Tibial nerve (tissue), 4 donors: ENCODE results near the gene DRICH1. TPM values are rescaled to one million over a fixed set of nuclear protein-coding genes. Genes with fewer than 3 reads are reported as not detected.

ENCODE experiments used
- DNase-seq, 2 donors: peaks; one replicate each; pipeline ENCODE4 v3.0.0-alpha.2; 2019; ENCODE audit warnings: low spot score in 2 of 2
- H3K27ac ChIP-seq, 4 donors: fragments of 200-600 bp; sonication (generic) in 3 of 4; one replicate each; pipeline ENCODE4 v1.5.1; 2017 to 2019; ENCODE audit warnings: mild to moderate bottlenecking in 1 of 4
- H3K27me3 ChIP-seq, 2 donors: fragments of 200-600 bp; sonication (generic) in 1 of 2; one replicate each; pipeline versions ENCODE4 v1.5.1 to v1.6.0; 2017 to 2019
- H3K36me3 ChIP-seq, 3 donors: fragments of 200-600 bp; sonication (generic); one replicate each; pipeline ENCODE4 v1.5.1; 2018 to 2019
- H3K4me1 ChIP-seq, 4 donors: fragments of 200-600 bp; sonication (generic) in 3 of 4; one replicate each; pipeline ENCODE4 v1.5.1; 2017 to 2019
- H3K4me3 ChIP-seq, 4 donors: fragments of 200-600 bp; sonication (generic) in 3 of 4; one replicate each; pipeline ENCODE4 v1.5.1; 2017 to 2019; ENCODE audit warnings: mild to moderate bottlenecking in 1 of 4, moderate library complexity in 1 of 4
- H3K9me3 ChIP-seq, 4 donors: fragments of 200-600 bp; sonication (generic) in 3 of 4; one replicate each; pipeline ENCODE4 v1.5.1; 2017 to 2019
- EP300 ChIP-seq, 2 donors: sonication (generic); formaldehyde crosslinking; IDR thresholded peaks; one replicate each; pipeline ENCODE4 v1.6.1; 2017; ENCODE audit warnings: antibody characterized with exemption in 2 of 2, mild to moderate bottlenecking in 1 of 2
- POLR2A ChIP-seq, 2 donors: fragments of 450-650 bp; IDR thresholded peaks; one replicate each; pipeline ENCODE4 v1.6.1; 2017; ENCODE audit warnings: antibody characterized with exemption in 2 of 2, mild to moderate bottlenecking in 2 of 2, moderate library complexity in 2 of 2
- WGBS, 2 donors: methylation state at CpG; one replicate each; pipeline ENCODE4 v1.1.5; 2018; 5-methylcytosine and 5-hydroxymethylcytosine counted together
- total RNA-seq, 4 donors: library from RNA; depleted of rRNA; stranded (reverse); fragments of >200 nt; gene quantifications; one replicate each; pipeline ENCODE4 v1.1.0, GENCODE V29; 2016
- TF ChIP-seq, protein P1 (sequence below), 5 experiments: fragments of 200-600 bp in 3 of 5; fragments of 450-650 bp in 2 of 5; sonication (generic) in 3 of 5; IDR thresholded peaks; one replicate each; pipeline ENCODE4 v1.5.1; 2016 to 2019; ENCODE audit warnings: antibody characterized with exemption in 5 of 5, mild to moderate bottlenecking in 3 of 5, moderate library complexity in 2 of 5

Gene DRICH1
- total RNA-seq, 4 donors from 2014 or later: 1.7 TPM; not detected in 3

DNA sequence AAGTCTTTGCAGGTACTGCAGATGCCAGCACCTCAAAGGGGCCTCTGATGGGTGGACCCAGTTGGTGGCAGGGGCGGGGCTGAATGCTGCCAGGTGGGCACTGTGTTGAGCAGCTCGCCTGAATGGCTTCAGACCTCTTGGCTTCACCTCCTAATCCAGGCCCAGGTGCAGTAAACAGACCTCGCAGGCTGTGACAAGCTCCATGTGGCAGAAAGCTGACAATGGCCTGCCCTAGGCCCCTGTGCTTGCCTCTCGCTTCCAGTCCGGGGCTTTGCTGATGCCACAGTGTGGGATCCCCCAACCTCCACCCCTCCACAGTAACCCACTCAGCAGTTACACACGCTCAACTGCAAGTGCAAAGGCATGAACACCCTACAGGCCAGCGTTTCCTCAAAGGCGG lies 61.4 kb downstream of the DRICH1 start:
- TF ChIP-seq EP300 (IDR thresholded peaks at IDR 0.05) (no peak), POLR2A (IDR thresholded peaks at IDR 0.05) (no peak)
- TF ChIP-seq, protein P1, sequence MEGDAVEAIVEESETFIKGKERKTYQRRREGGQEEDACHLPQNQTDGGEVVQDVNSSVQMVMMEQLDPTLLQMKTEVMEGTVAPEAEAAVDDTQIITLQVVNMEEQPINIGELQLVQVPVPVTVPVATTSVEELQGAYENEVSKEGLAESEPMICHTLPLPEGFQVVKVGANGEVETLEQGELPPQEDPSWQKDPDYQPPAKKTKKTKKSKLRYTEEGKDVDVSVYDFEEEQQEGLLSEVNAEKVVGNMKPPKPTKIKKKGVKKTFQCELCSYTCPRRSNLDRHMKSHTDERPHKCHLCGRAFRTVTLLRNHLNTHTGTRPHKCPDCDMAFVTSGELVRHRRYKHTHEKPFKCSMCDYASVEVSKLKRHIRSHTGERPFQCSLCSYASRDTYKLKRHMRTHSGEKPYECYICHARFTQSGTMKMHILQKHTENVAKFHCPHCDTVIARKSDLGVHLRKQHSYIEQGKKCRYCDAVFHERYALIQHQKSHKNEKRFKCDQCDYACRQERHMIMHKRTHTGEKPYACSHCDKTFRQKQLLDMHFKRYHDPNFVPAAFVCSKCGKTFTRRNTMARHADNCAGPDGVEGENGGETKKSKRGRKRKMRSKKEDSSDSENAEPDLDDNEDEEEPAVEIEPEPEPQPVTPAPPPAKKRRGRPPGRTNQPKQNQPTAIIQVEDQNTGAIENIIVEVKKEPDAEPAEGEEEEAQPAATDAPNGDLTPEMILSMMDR (IDR thresholded peaks at IDR 0.05): no peak
- WGBS, 2 donors: 86 to 90% methylated on average over 8 of the region's 8 CpGs
- Histone ChIP-seq H3K27ac (no peak overlapping the region), H3K27me3 (peaks cover 0 to 13% of the 10 kb centered on the region in 2 donors), H3K4me3 (no peak overlapping the region), H3K4me1 (peaks cover 0 to 13% (median 8%) of the 10 kb centered on the region in 4 donors), H3K36me3 (no peaks in the 10 kb centered on the region), H3K9me3 (no peaks in the 10 kb centered on the region)
- no peak for DNase-seq

DNA sequence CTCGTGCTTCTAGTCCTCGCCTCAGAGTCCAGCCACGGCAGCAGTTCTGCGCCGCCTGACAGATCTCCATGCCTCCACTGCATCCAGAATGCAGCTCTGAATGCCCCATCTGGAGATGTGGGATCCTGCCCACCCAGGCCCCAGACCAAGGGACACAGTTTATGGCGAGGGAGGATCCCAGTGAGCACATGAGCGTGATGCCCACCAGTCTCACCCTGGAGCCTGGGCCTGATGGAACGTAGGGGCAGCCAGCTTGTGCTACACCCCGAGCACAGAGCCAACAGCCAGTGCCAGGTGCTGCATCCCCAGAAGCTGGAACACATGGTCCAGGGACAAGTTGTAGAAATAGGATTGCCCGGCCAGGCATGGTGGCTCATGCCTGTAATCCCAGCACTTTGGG lies 62.4 kb downstream of the DRICH1 start:
- whole genome bisulfite sequencing, 2 donors: 97 to 98% methylated on average over 9 to 10 of the region's 10 CpGs
- TF ChIP-seq, protein P1 (IDR thresholded peaks at IDR 0.05): no peak
- no peak for TF ChIP-seq EP300 (IDR thresholded peaks at IDR 0.05)
- no peak for TF ChIP-seq POLR2A (IDR thresholded peaks at IDR 0.05)
- Histone ChIP-seq H3K9me3 (no peaks in the 10 kb centered on the region), H3K36me3 (no peaks in the 10 kb centered on the region), H3K4me1 (peaks cover 0 to 19% (median 13%) of the 10 kb centered on the region in 4 donors), H3K27me3 (peaks cover 0 to 20% of the 10 kb centered on the region in 2 donors), H3K4me3 (no peak overlapping the region), H3K27ac (no peak overlapping the region)
- no peak for DNase-seq

DNA sequence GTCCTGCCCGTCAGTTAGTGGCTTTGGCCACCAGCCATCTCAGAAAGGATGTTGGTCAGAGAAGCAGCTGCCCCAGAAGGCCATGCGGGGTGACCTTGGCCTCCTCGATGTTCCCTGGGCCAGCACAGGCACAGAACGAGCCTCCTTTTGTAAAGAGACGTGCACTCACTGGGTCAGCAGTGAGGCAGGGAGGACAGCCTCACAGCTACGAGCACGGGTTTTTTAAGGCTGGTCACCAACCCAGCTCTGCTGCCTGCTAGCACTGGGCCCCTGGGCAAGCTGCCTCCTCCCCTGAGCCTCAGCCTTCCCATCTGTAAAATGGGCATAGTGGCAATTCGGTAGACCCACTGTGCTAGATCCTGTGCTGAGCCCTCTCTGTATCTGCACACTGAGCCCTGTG lies 62.8 kb downstream of the DRICH1 start:
- no peak overlapping the region for H3K4me3 ChIP-seq
- H3K27me3 ChIP-seq: peaks cover 0 to 24% of the 10 kb centered on the region in 2 donors
- H3K9me3 ChIP-seq: no peaks in the 10 kb centered on the region
- H3K4me1 ChIP-seq: peaks cover 0 to 19% (median 13%) of the 10 kb centered on the region in 4 donors
- no peak overlapping the region for H3K27ac ChIP-seq
- TF ChIP-seq EP300 (IDR thresholded peaks at IDR 0.05) (no peak), POLR2A (IDR thresholded peaks at IDR 0.05) (no peak)
- TF ChIP-seq, protein P1 (IDR thresholded peaks at IDR 0.05): no peak
- no peak for DNase-seq
- 67 to 73% methylated on average over 8 of the region's 8 CpGs for WGBS, 2 donors
- no peaks in the 10 kb centered on the region for H3K36me3 ChIP-seq

DNA sequence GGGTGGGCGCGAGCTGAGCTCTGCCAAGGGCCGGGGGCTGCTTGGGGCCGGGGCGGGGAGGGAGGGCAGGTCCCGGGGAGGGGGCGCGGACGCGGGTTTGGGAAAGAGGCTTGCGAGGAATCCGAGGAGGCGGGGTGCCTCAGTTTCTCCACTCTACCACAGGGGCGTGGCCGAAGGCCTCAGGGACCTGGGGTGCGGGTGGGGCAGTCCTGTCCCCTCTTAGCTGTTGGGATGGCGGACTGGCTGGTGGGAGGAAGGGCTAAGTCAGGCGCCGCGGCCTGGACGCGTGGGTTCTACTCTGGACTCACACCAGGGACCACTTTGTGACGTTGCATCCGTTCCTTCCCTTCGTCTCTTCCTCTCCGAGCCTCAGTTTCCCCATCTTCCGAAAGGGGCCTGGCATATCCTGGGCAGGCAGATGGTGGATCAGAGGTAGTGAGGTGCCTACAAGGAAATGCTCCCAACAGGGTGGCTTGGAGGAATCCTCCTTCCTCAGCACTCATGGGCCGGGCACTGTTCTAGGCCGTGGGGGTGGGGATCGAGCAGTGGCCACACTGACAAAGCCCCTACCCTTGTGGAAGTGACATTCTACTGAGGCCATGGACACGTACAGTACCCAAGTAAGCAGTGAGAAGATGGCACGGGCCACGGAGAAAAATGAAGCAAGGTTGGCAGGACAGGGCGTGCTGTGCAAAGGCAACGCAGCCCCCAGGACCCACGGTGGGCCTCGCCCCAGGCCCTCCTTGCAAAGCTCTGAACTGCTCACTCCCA lies 65.2 kb downstream of the DRICH1 start:
- WGBS, 2 donors: 50 to 51% methylated on average over 33 of the region's 37 CpGs
- Histone ChIP-seq H3K4me3 (peak overlapping the region in 3 of 4 donors; percentile 32 to 55 (median 37)), H3K9me3 (no peaks in the 10 kb centered on the region), H3K4me1 (peaks cover 0 to 19% (median 13%) of the 10 kb centered on the region in 4 donors), H3K36me3 (no peaks in the 10 kb centered on the region), H3K27ac (no peak overlapping the region), H3K27me3 (peaks cover 0 to 42% of the 10 kb centered on the region in 2 donors)
- TF ChIP-seq, protein P1 (IDR thresholded peaks at IDR 0.05): no peak
- no peak for DNase-seq

DNA sequence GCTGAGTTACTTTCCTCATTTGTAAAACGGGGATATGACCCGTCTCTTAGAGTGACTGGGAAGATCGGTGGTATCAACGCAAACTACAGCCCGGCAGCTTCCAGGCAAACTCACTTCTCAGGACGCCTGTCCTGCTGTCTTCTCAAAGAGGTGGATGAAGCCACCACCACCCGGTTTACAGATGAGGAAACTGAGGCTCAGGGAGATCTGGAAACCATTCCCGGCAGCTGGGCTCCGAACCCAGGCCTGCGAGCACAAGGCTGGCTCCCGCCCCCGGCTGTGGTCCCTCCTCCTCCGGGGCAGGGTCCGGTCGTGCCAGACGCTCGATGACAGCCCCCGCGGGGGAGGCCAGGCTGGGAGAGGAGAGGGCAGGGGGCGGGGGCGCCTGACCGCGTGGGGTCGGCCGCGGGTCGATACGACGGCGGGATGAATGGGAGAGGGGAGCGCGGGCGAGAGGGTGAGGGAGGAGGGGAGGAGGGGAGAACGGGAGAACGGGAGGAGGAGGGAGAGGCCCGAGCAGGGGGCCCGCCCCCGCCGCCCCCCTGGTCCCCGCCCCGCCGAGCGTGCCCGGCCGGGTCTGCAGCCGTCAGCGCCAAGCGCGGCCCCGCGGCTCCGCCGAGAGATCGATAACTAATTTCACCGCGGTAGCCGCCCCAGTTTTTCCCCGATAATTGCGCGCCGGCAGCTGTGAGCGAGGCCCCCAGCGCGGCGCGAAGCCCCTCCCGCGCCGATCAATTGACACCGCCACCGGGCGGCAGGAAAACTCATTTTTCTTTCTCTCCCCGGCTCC lies 66.0 kb downstream of the DRICH1 start:
- H3K4me1 ChIP-seq: peaks cover 0 to 19% (median 13%) of the 10 kb centered on the region in 4 donors
- H3K27me3 ChIP-seq: peaks cover 0 to 42% of the 10 kb centered on the region in 2 donors
- no peak for DNase-seq
- 1 to 2% methylated on average over 25 to 65 of the region's 73 CpGs for WGBS, 2 donors
- no peak overlapping the region for H3K27ac ChIP-seq
- TF ChIP-seq EP300 (IDR thresholded peaks at IDR 0.05): no peak
- TF ChIP-seq, protein P1 (IDR thresholded peaks at IDR 0.05): no peak
- TF ChIP-seq POLR2A (IDR thresholded peaks at IDR 0.05): no peak
- H3K36me3 ChIP-seq: no peaks in the 10 kb centered on the region
- peak overlapping the region; percentile 25 to 55 (median 34) for H3K4me3 ChIP-seq
- H3K9me3 ChIP-seq: no peaks in the 10 kb centered on the region
